GM21717 (cell line): Measurements from ENCODE around the gene ZNF224.
A peak's percentile ranks its signal among the peaks of the same experiment; 100 is the strongest.
"Not testable (repeated sequence)": the region's sequence is repeated elsewhere in the genome, so short reads cannot be mapped to it uniquely, and the experiment has no call there.

Source experiments
- ATAC-seq: cut with Tn5 transposase; IDR thresholded peaks from one replicate; pipeline ENCODE4 v1.9.1; 2021; ENCODE audit warnings: mild to moderate bottlenecking, moderate library complexity; ENCODE audit not compliant: unreplicated experiment

The ZNF224 gene

GRCh38 chr19:44121162-44121561 is 27.0 kb downstream of the ZNF224 start:
- not testable (repeated sequence) for ATAC-seq

- ATAC-seq: no peak
These were observed 37.8 kb downstream of the ZNF224 start for GRCh38 chr19:44131955-44132354.

- ATAC-seq: peak; percentile 79
These were observed 47.3 kb downstream of the ZNF224 start, which contains the start of gene ZNF234 for GRCh38 chr19:44141191-44142058. Gene ZNF234 (plus strand): TSS chr19:44141554. CDS start chr19:44144633, 3,079 bp downstream.

- ATAC-seq: peak; percentile 19
These were observed 47.9 kb downstream of the ZNF224 start for GRCh38 chr19:44142059-44142433.

GRCh38 chr19:44149776-44150175 is 55.6 kb downstream of the ZNF224 start:
- ATAC-seq: no peak

GRCh38 chr19:44151491-44151890 is 57.3 kb downstream of the ZNF224 start:
- ATAC-seq: no peak

- no peak for ATAC-seq
These were observed 62.3 kb downstream of the ZNF224 start for GRCh38 chr19:44156475-44156874.
